Measurements from ENCODE around the gene IFI6. TPM values are rescaled to one million over a fixed set of nuclear protein-coding genes. Genes with fewer than 3 reads are reported as not detected.

Gene IFI6
- total RNA-seq, 4 donors from 2014 or later = 1.2 to 28.1 (median 14.2) TPM

- Histone ChIP-seq H3K27me3 (no peaks in the 10 kb centered on the region), H3K4me1 (no peaks in the 10 kb centered on the region), H3K36me3 (no peaks in the 10 kb centered on the region), H3K27ac (no peak overlapping the region), H3K9me3 (peaks cover 17 to 18% of the 10 kb centered on the region in 2 donors), H3K4me3 (no peak overlapping the region)
- intact Hi-C loops (cut with DNase I; ENCODE audit: low total_unique reads) (loop anchor here (10.0 kb wide), 1 partner anchor 46 kb away; the partner anchor contains the start of gene FAM76A), in situ Hi-C loops (cut with MboI; ENCODE audit: low pct_ligation_motif_present in 1 of 4, low pct_unique_long_range_greater_than_20kb in 1 of 4, low sequenced_read_pairs in 3 of 4) (loop anchor here in 1 of 4 donors (10.0 kb wide), 1 partner anchor 46 kb away; the partner anchor contains the start of gene FAM76A)
- TF ChIP-seq CTCF (IDR thresholded peaks at IDR 0.05) (no peak), EP300 (IDR thresholded peaks at IDR 0.05; ENCODE audit: low read depth) (no peak), POLR2AphosphoS5 (IDR thresholded peaks at IDR 0.05) (no peak), POLR2A (IDR thresholded peaks at IDR 0.05) (no peak)
- no peak for DNase-seq
Measured at GRCh38 chr1:27678747-27679146, 6.8 kb upstream of the IFI6 start.

- Histone ChIP-seq H3K27me3 (no peaks in the 10 kb centered on the region), H3K27ac (no peak overlapping the region), H3K4me3 (no peak overlapping the region), H3K36me3 (no peaks in the 10 kb centered on the region), H3K4me1 (peaks cover 0 to 13% (median 8%) of the 10 kb centered on the region in 4 donors), H3K9me3 (peaks cover 14 to 16% of the 10 kb centered on the region in 2 donors)
- DNase-seq = no peak
- in situ Hi-C loops (cut with MboI; ENCODE audit: low pct_ligation_motif_present in 1 of 4, low pct_unique_long_range_greater_than_20kb in 1 of 4, low sequenced_read_pairs in 3 of 4) = loop anchor here in 1 of 4 donors (10.0 kb wide), 1 partner anchor 48 kb away; the partner anchor contains the start of gene FAM76A
- TF ChIP-seq POLR2AphosphoS5 (IDR thresholded peaks at IDR 0.05) (no peak), EP300 (IDR thresholded peaks at IDR 0.05; ENCODE audit: low read depth) (no peak), POLR2A (IDR thresholded peaks at IDR 0.05) (no peak), CTCF (IDR thresholded peaks at IDR 0.05) (no peak)
- intact Hi-C loops (cut with DNase I; ENCODE audit: low total_unique reads) = loop anchor here (10.0 kb wide), 1 partner anchor 48 kb away; the partner anchor contains the start of gene FAM76A
- 94 to 100% methylated on average over 1 of the region's 1 CpG for WGBS, 2 donors (ENCODE audit: low coverage in 1 of 2)
Measured at GRCh38 chr1:27676410-27676809, 4.4 kb upstream of the IFI6 start.

GRCh38 chr1:27672750-27673112 is 739 bp upstream of the IFI6 start:
- no peak for TF ChIP-seq EP300 (IDR thresholded peaks at IDR 0.05; ENCODE audit: low read depth)
- TF ChIP-seq POLR2A (IDR thresholded peaks at IDR 0.05) = no peak
- TF ChIP-seq CTCF (IDR thresholded peaks at IDR 0.05) = no peak
- TF ChIP-seq POLR2AphosphoS5 (IDR thresholded peaks at IDR 0.05) = no peak
- in situ Hi-C loops (cut with MboI; ENCODE audit: low pct_ligation_motif_present in 1 of 4, low pct_unique_long_range_greater_than_20kb in 1 of 4, low sequenced_read_pairs in 3 of 4) (loop anchor here in 1 of 4 donors (10.0 kb wide), 1 partner anchor 52 kb away; the partner anchor contains the start of gene FAM76A), intact Hi-C loops (cut with DNase I; ENCODE audit: low total_unique reads) (loop anchor here (10.0 kb wide), 1 partner anchor 52 kb away; the partner anchor contains the start of gene FAM76A)

GRCh38 chr1:27669876-27670275 is 2.1 kb downstream of the IFI6 start:
- Histone ChIP-seq H3K4me1 (peaks cover 0 to 35% (median 8%) of the 10 kb centered on the region in 4 donors), H3K4me3 (no peak overlapping the region), H3K9me3 (no peaks in the 10 kb centered on the region), H3K27me3 (no peaks in the 10 kb centered on the region), H3K36me3 (no peaks in the 10 kb centered on the region), H3K27ac (peak overlapping the region in 1 of 4 donors; percentile 26)
- intact Hi-C loops (cut with DNase I; ENCODE audit: low total_unique reads) = loop anchor here (10.0 kb wide), 1 partner anchor 55 kb away; the partner anchor contains the start of gene FAM76A
- DNase-seq = peak; percentile 0
- 58 to 79% methylated on average over 2 to 4 of the region's 4 CpGs for WGBS, 2 donors (ENCODE audit: low coverage in 1 of 2)
- TF ChIP-seq POLR2A (IDR thresholded peaks at IDR 0.05) = no peak
- TF ChIP-seq POLR2AphosphoS5 (IDR thresholded peaks at IDR 0.05) = no peak
- TF ChIP-seq CTCF (IDR thresholded peaks at IDR 0.05) = no peak
- TF ChIP-seq EP300 (IDR thresholded peaks at IDR 0.05; ENCODE audit: low read depth) = no peak
- in situ Hi-C loops (cut with MboI; ENCODE audit: low pct_ligation_motif_present in 1 of 4, low pct_unique_long_range_greater_than_20kb in 1 of 4, low sequenced_read_pairs in 3 of 4) = loop anchor here in 2 of 4 donors (10.0 kb wide), 2 partner anchors 55 kb away; partner anchors contain the start of gene FAM76A (in 1 of the 2)

More at GRCh38 chr1:27672750-27673112, 739 bp upstream of the IFI6 start:
- H3K27me3 ChIP-seq = no peaks in the 10 kb centered on the region
- H3K27ac ChIP-seq = peak overlapping the region; percentile 82 to 94 (median 90)
- H3K4me3 ChIP-seq = no peak overlapping the region
- DNase-seq = no peak
- H3K4me1 ChIP-seq = peaks cover 0 to 35% (median 8%) of the 10 kb centered on the region in 4 donors
- H3K9me3 ChIP-seq = no peaks in the 10 kb centered on the region
- H3K36me3 ChIP-seq = no peaks in the 10 kb centered on the region
